Activated CD8-positive, alpha-beta memory T cell treated with anti-CD3 and anti-CD28 coated beads for 4 hours (primary cell): Measurements from ENCODE around the gene SKOR2.
"Not testable (repeated sequence)": the region's sequence is repeated elsewhere in the genome, so short reads cannot be mapped to it uniquely, and the experiment has no call there.

Experiments used
- DNase-seq, 2 donors: peaks; one replicate each; pipeline ENCODE4 v3.0.0-alpha.2; 2020; ENCODE audit warnings: low read depth in 2 of 2

The SKOR2 gene

GRCh38 chr18:47203626-47204464 lies 47.6 kb downstream of the SKOR2 start:
- DNase-seq: no peak

- not testable (repeated sequence) for DNase-seq
These were observed 55.5 kb downstream of the SKOR2 start for GRCh38 chr18:47195961-47196360.

- no peak for DNase-seq
These were observed 59.5 kb downstream of the SKOR2 start for GRCh38 chr18:47191961-47192360.

- DNase-seq: no peak
These were observed 63.7 kb downstream of the SKOR2 start for GRCh38 chr18:47187721-47188120.

- DNase-seq: no peak
These were observed 66.9 kb downstream of the SKOR2 start for GRCh38 chr18:47184419-47185050.

GRCh38 chr18:47182156-47182555 lies 69.3 kb downstream of the SKOR2 start:
- not testable (repeated sequence) for DNase-seq

- no peak for DNase-seq
These were observed 70.7 kb downstream of the SKOR2 start for GRCh38 chr18:47180765-47181164.

- no peak for DNase-seq
These were observed 71.9 kb downstream of the SKOR2 start for GRCh38 chr18:47179520-47179919.

GRCh38 chr18:47175898-47176575 lies 75.4 kb downstream of the SKOR2 start, which contains the start of gene IER3IP1:
Gene IER3IP1, minus strand, starts transcription at chr18:47176364. Its CDS starts 87 bp downstream, at chr18:47176277.
- DNase-seq: peak; percentile 69 to 71

GRCh38 chr18:47175283-47175897 lies 76.1 kb downstream of the SKOR2 start:
- DNase-seq: no peak

GRCh38 chr18:47174545-47175116 lies 76.8 kb downstream of the SKOR2 start:
- no peak for DNase-seq

GRCh38 chr18:47172476-47172875 lies 79.0 kb downstream of the SKOR2 start:
- DNase-seq: no peak

GRCh38 chr18:47168913-47169312 lies 82.5 kb downstream of the SKOR2 start:
- DNase-seq: no peak

GRCh38 chr18:47168509-47168908 lies 83.0 kb downstream of the SKOR2 start:
- DNase-seq: no peak

- DNase-seq: no peak
These were observed 85.2 kb downstream of the SKOR2 start for GRCh38 chr18:47166294-47166693.

GRCh38 chr18:47163241-47163640 lies 88.2 kb downstream of the SKOR2 start:
- DNase-seq: no peak

- DNase-seq: no peak
These were observed 91.2 kb downstream of the SKOR2 start for GRCh38 chr18:47160256-47160655.

GRCh38 chr18:47158404-47158803 lies 93.1 kb downstream of the SKOR2 start:
- DNase-seq: not testable (repeated sequence)
